ENCODE results near the gene SHANK2. TPM values are rescaled to one million over a fixed set of nuclear protein-coding genes. Genes with fewer than 3 reads are reported as not detected.
A peak's percentile ranks its signal among the peaks of the same experiment; 100 is the strongest.

SHANK2 gene
- total and polyA plus RNA-seq, 7 donors, result 3.5 to 43.8 (median 8.0) TPM

- Histone ChIP-seq H3K36me3 (no peaks in the 10 kb centered on the region), H3K4me1 (peaks cover 0 to 10% (median 8%) of the 10 kb centered on the region in 4 donors), H3K9me3 (no peaks in the 10 kb centered on the region), H3K27me3 (peaks cover 24 to 60% (median 40%) of the 10 kb centered on the region in 3 donors), H3K27ac (no peak overlapping the region), H3K4me3 (no peak overlapping the region)
- intact Hi-C loops (cut with DNase I), result no loop called here
- TF ChIP-seq CTCF (IDR thresholded peaks at IDR 0.05) (no peak), POLR2A (IDR thresholded peaks at IDR 0.05) (no peak), POLR2AphosphoS5 (IDR thresholded peaks at IDR 0.05) (no peak), EP300 (IDR thresholded peaks at IDR 0.05) (no peak)
- WGBS, 2 donors, result 50 to 85% methylated on average over 3 of the region's 3 CpGs
- DNase-seq, result peak; percentile 17
These were observed 5.8 kb downstream of the SHANK2 start for GRCh38 chr11:71246559-71246958.

- TF ChIP-seq POLR2AphosphoS5 (IDR thresholded peaks at IDR 0.05), result no peak
- no peak for TF ChIP-seq CTCF (IDR thresholded peaks at IDR 0.05)
- no peak for TF ChIP-seq EP300 (IDR thresholded peaks at IDR 0.05)
- TF ChIP-seq POLR2A (IDR thresholded peaks at IDR 0.05), result no peak
- 62 to 85% methylated on average over 19 of the region's 19 CpGs for WGBS, 2 donors
- H3K9me3 ChIP-seq, result no peaks in the 10 kb centered on the region
- intact Hi-C loops (cut with DNase I), result no loop called here
- peaks cover 16 to 52% (median 33%) of the 10 kb centered on the region in 3 donors for H3K27me3 ChIP-seq
- H3K27ac ChIP-seq, result no peak overlapping the region
- peaks cover 0 to 3% (median under 1%) of the 10 kb centered on the region in 4 donors for H3K4me1 ChIP-seq
- no peaks in the 10 kb centered on the region for H3K36me3 ChIP-seq
- H3K4me3 ChIP-seq, result no peak overlapping the region
- DNase-seq, result peak; percentile 61
These were observed 6.6 kb downstream of the SHANK2 start for GRCh38 chr11:71245601-71246391.

GRCh38 chr11:71244116-71244810 is 8.1 kb downstream of the SHANK2 start:
- Histone ChIP-seq H3K4me1 (no peaks in the 10 kb centered on the region), H3K9me3 (no peaks in the 10 kb centered on the region), H3K27me3 (peaks cover 10 to 47% (median 17%) of the 10 kb centered on the region in 3 donors), H3K27ac (no peak overlapping the region), H3K36me3 (no peaks in the 10 kb centered on the region), H3K4me3 (no peak overlapping the region)
- intact Hi-C loops (cut with DNase I), result no loop called here
- no peak for TF ChIP-seq EP300 (IDR thresholded peaks at IDR 0.05)
- TF ChIP-seq POLR2AphosphoS5 (IDR thresholded peaks at IDR 0.05), result no peak
- WGBS, 2 donors, result 86 to 90% methylated on average over 12 of the region's 12 CpGs
- DNase-seq, result peak; percentile 44

GRCh38 chr11:71242391-71242790 is 10.0 kb downstream of the SHANK2 start:
- intact Hi-C loops (cut with DNase I), result no loop called here
- H3K27ac ChIP-seq, result no peak overlapping the region
- H3K36me3 ChIP-seq, result no peaks in the 10 kb centered on the region
- H3K4me3 ChIP-seq, result no peak overlapping the region
- DNase-seq, result peak; percentile 6
- peaks cover 0 to 32% (median 0%) of the 10 kb centered on the region in 3 donors for H3K27me3 ChIP-seq
- TF ChIP-seq POLR2AphosphoS5 (IDR thresholded peaks at IDR 0.05) (no peak), CTCF (IDR thresholded peaks at IDR 0.05) (no peak), POLR2A (IDR thresholded peaks at IDR 0.05) (no peak), EP300 (IDR thresholded peaks at IDR 0.05) (no peak)
- no peaks in the 10 kb centered on the region for H3K4me1 ChIP-seq
- 55 to 65% methylated on average over 6 of the region's 6 CpGs for WGBS, 2 donors
- H3K9me3 ChIP-seq, result no peaks in the 10 kb centered on the region

GRCh38 chr11:71241721-71242259 is 10.6 kb downstream of the SHANK2 start:
- intact Hi-C loops (cut with DNase I), result no loop called here
- Histone ChIP-seq H3K36me3 (no peaks in the 10 kb centered on the region), H3K27me3 (peaks cover 0 to 30% (median 0%) of the 10 kb centered on the region in 3 donors), H3K27ac (no peak overlapping the region), H3K4me1 (no peaks in the 10 kb centered on the region), H3K4me3 (no peak overlapping the region), H3K9me3 (no peaks in the 10 kb centered on the region)
- whole genome bisulfite sequencing, 2 donors, result 93% methylated on average over 6 of the region's 6 CpGs
- TF ChIP-seq POLR2A (IDR thresholded peaks at IDR 0.05) (no peak), POLR2AphosphoS5 (IDR thresholded peaks at IDR 0.05) (no peak), EP300 (IDR thresholded peaks at IDR 0.05) (no peak), CTCF (IDR thresholded peaks at IDR 0.05) (no peak)
- DNase-seq, result peak; percentile 49

Data from sigmoid colon (tissue), 7 donors.